C4-2B (cell line): ENCODE measurements around the gene RGS2.

Experiments
- H3K27ac ChIP-seq: fragments of 450-650 bp; 2 replicates; pipeline ENCODE4 v1.5.1; 2017
- ZFX ChIP-seq: fragments of 450-650 bp; IDR thresholded peaks from 2 replicates; pipeline ENCODE4 v1.6.1; 2017
- TF ChIP-seq, protein P1 (sequence below): fragments of 450-650 bp; conservative IDR thresholded peaks from 2 replicates; pipeline ENCODE4 v1.5.1; 2017; ENCODE audit warnings: mild to moderate bottlenecking

Gene RGS2

DNA sequence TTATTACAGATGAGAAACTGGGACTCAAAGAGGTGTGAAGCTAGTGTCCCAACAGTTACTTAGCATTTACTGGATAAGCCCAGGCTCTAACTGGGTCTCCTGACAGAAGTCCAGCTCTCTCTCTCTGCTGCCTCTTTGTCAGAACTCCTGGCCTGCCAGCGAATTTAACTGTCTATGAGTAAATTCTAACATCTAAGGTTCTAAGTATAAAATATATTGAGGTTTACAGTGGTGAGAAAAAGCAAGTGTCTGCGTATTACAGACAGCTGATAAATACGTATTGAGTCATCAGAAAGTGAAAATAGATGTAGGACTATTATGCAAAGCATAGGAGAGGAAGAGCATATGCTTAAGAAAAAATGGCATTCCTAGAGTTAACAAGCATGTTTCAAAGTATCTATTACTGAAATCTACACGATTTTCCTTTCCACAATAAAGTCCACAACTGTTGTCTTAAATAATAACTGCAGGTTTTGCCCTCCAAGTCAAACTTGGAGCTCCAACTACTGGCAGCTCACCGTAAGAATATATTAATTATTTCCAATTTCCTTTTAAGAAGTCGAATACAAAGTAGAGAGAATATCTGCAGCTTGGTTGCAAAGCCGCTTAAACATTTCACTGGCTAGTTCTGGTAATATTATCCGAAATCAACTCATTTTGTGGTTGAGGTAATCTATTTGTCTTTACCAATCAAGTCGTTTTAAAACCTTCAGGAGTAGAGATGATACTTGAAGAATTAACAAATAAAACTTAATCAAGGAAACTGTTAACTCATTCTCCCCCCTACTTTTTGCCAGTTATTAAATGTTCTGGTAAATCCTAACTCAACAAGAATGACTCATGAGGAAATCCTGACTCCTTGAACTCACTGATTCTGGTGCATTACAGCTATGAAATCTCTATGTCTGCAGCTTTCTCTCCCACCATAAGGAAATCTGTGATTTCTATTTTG lies 1.4 kb upstream of the RGS2 start:
- no peak for TF ChIP-seq ZFX
- TF ChIP-seq, protein P1, sequence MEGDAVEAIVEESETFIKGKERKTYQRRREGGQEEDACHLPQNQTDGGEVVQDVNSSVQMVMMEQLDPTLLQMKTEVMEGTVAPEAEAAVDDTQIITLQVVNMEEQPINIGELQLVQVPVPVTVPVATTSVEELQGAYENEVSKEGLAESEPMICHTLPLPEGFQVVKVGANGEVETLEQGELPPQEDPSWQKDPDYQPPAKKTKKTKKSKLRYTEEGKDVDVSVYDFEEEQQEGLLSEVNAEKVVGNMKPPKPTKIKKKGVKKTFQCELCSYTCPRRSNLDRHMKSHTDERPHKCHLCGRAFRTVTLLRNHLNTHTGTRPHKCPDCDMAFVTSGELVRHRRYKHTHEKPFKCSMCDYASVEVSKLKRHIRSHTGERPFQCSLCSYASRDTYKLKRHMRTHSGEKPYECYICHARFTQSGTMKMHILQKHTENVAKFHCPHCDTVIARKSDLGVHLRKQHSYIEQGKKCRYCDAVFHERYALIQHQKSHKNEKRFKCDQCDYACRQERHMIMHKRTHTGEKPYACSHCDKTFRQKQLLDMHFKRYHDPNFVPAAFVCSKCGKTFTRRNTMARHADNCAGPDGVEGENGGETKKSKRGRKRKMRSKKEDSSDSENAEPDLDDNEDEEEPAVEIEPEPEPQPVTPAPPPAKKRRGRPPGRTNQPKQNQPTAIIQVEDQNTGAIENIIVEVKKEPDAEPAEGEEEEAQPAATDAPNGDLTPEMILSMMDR = peak; percentile 50
- peak overlapping the region; percentile 76 for H3K27ac ChIP-seq

DNA sequence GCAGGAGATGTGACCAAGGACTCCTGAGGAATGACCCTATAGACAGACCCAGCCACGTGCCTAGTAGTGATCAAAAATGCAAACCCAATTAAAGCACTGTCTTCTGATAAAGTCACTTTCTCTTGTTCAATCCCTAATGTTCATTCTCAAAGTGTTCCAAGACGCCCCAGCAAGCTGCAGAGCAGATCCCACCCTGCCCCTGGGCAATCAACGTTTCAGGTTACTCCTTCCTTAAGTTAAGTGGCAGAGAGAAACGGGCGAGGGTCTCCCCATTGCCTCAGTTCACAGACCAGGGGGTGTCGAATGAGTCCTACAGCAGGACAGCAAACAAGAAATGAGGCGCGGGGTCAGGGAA lies 699 bp upstream of the RGS2 start:
- peak overlapping the region; percentile 76 for H3K27ac ChIP-seq
- TF ChIP-seq, protein P1 = no peak
- TF ChIP-seq ZFX = no peak

DNA sequence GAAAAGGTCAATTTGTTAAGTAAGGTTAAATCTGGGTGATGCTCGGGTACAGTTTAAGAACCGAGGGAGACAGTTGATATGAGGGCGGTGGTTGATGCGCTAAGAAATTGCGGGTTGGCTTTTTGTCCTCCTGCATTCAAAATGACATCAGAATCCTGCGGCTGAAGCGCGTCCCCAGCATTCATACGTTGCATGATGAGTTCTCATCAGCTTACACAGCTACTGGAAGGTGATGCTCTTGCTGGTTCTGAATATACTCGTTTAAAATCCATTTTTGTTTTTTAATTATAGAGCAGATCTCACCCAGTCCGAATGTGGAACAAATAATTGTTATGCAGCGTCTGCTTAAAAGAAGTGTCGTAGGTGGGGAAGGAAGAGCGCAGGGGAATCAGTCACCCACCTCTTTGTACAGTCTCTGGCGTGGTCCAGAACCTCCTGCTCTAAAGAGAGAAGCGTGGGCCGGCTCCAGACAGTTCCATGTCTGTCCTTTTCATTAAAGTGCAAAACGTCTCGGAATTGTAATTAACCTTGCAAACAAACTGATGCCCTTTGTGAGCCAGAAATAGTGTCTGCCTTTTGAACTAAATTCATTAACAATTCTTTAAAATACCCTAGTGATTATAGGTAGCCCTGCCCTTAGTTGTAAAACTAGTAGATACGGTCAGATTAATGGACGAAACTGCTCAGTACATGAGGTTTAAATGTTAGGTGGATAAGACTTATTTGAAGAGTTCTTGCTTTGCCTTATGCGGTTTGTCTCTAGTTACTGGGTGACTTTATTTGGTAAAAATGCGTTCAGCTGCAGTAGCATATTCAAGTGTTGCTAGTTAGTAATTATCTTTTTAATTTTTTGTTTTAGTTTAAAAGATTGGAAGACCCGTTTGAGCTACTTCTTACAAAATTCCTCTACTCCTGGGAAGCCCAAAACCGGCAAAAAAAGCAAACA lies 741 bp downstream of the RGS2 start:
- TF ChIP-seq, protein P1 = no peak
- TF ChIP-seq ZFX = no peak
- H3K27ac ChIP-seq = peak overlapping the region; percentile 76

DNA sequence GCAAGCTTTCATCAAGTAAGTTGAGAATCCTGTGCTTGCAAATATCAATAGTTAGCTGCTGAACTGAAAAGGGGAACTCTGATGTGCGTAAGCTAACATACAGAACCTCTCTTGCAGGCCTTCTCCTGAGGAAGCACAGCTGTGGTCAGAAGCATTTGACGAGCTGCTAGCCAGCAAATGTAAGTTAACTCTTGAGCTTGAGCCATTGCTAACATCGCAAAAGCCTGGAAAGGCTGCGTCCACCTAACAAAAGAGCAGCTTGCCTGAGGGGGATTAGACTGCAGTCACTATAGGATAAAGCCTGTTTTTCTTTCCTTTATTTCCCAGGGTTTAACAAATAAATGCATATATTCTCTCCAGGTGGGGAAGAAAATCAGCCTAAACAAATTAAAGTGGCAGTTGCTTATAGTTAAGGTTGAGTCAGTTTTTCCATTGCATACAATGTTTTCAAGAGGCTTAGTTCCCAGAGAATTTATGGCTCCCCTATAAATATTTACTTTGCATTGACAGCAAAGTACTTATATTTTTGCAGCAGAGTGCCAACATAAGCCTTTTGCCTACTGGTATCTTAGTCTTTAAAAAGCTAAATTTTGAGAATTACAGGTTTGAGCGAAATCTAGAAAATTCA lies 1.5 kb downstream of the RGS2 start:
- H3K27ac ChIP-seq = no peak overlapping the region
- TF ChIP-seq, protein P1 = no peak
- no peak for TF ChIP-seq ZFX

DNA sequence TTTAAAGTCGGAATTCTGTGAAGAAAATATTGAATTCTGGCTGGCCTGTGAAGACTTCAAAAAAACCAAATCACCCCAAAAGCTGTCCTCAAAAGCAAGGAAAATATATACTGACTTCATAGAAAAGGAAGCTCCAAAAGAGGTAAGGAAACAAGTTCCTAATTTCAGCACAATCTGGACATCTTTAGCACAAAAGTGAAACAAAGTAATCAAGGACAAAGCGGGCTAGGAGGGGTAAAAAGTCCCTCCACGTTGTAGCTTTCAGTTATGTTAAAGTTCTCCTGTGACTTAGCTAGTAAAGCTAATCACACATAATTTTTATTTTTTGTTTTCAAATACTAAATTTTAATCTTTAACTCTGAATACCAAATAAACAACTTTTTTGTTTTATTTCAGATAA lies 2.2 kb downstream of the RGS2 start:
- H3K27ac ChIP-seq = no peak overlapping the region
- TF ChIP-seq, protein P1 = no peak
- no peak for TF ChIP-seq ZFX

DNA sequence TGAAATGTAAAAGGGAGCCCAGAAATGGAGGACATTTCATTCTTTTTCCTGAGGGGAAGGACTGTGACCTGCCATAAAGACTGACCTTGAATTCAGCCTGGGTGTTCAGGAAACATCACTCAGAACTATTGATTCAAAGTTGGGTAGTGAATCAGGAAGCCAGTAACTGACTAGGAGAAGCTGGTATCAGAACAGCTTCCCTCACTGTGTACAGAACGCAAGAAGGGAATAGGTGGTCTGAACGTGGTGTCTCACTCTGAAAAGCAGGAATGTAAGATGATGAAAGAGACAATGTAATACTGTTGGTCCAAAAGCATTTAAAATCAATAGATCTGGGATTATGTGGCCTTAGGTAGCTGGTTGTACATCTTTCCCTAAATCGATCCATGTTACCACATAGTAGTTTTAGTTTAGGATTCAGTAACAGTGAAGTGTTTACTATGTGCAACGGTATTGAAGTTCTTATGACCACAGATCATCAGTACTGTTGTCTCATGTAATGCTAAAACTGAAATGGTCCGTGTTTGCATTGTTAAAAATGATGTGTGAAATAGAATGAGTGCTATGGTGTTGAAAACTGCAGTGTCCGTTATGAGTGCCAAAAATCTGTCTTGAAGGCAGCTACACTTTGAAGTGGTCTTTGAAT lies 2.9 kb downstream of the RGS2 start:
- H3K27ac ChIP-seq = no peak overlapping the region
- TF ChIP-seq ZFX = no peak
- TF ChIP-seq, protein P1 = no peak
